GM12891 (cell line): ENCODE results near the gene REC114.

Experiments
- PAX5 ChIP-seq: IDR thresholded peaks from 2 replicates; pipeline ENCODE4 v1.6.1; 2011; ENCODE audit warnings: low read length, moderate library complexity, mild to moderate bottlenecking; ENCODE audit not compliant: insufficient read depth, severe bottlenecking
- POLR2A ChIP-seq: IDR thresholded peaks from 2 replicates; pipeline ENCODE4 v1.6.1; 2011; ENCODE audit warnings: low read depth, low read length, control low read depth
- POLR2AphosphoS5 ChIP-seq: IDR thresholded peaks from 2 replicates; pipeline ENCODE4 v1.6.1; 2011; ENCODE audit warnings: low read depth, low read length, control low read depth
- SPI1 ChIP-seq: IDR thresholded peaks from 2 replicates; pipeline ENCODE4 v1.6.1; 2011; ENCODE audit warnings: low read depth, low read length, control low read depth
- TAF1 ChIP-seq: IDR thresholded peaks from 2 replicates; pipeline ENCODE4 v1.6.1; 2011; ENCODE audit warnings: low read depth, low read length, control low read depth

DNA sequence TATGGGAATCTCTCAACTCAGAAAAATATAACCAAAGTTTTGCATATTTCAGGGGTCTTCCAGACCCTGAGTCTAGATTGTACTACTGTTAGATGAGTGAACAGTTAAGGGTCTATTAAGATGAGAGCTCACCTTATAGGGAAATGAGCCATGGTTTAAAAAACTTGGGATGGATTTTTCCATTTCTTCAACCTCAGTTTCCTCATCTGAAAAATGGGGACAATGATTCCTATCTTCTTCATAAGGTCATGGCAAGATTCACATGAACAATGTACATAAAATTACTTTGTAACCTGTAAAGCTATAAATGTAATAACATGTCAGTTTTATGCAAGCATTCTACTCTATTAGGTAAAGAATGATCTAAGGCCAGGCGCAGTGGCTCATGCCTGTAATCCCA, 161.5 kb downstream of the REC114 start:
- no peak for TF ChIP-seq TAF1
- no peak for TF ChIP-seq POLR2A
- TF ChIP-seq POLR2AphosphoS5, result no peak
- no peak for TF ChIP-seq SPI1
- no peak for TF ChIP-seq PAX5
